Activated naive CD8-positive, alpha-beta T cell treated with anti-CD3 and anti-CD28 coated beads, Interleukin-2, amount 50 U/mL, for 24 hours (primary cell): ENCODE data around the gene RGS3.
"Not testable (repeated sequence)": the region's sequence is repeated elsewhere in the genome, so short reads cannot be mapped to it uniquely, and the experiment has no call there.

Experiments used
- ATAC-seq: fragments of 150-1000 bp; cut with Tn5 transposase; one replicate; pipeline ENCODE4 v1.10.0; 2021
- DNase-seq: peaks from one replicate; pipeline ENCODE4 v3.0.0; 2021
- H3K27ac Mint-ChIP-seq: one replicate; pipeline ENCODE4 v1.8.0; 2021; ENCODE audit warnings: mild to moderate bottlenecking, mixed read lengths
- H3K27me3 Mint-ChIP-seq: one replicate; pipeline ENCODE4 v1.8.0; 2021; ENCODE audit warnings: mixed read lengths
- H3K36me3 Mint-ChIP-seq: one replicate; pipeline ENCODE4 v1.8.0; 2021; ENCODE audit warnings: low read depth, mixed read lengths
- H3K4me1 Mint-ChIP-seq: one replicate; pipeline ENCODE4 v1.8.0; 2021; ENCODE audit warnings: mixed read lengths
- H3K4me3 Mint-ChIP-seq: one replicate; pipeline ENCODE4 v1.8.0; 2021; ENCODE audit warnings: mild to moderate bottlenecking, moderate library complexity, mixed read lengths
- H3K9me3 Mint-ChIP-seq: one replicate; pipeline ENCODE4 v1.8.0; 2021; ENCODE audit warnings: mixed read lengths

RGS3 gene

DNA sequence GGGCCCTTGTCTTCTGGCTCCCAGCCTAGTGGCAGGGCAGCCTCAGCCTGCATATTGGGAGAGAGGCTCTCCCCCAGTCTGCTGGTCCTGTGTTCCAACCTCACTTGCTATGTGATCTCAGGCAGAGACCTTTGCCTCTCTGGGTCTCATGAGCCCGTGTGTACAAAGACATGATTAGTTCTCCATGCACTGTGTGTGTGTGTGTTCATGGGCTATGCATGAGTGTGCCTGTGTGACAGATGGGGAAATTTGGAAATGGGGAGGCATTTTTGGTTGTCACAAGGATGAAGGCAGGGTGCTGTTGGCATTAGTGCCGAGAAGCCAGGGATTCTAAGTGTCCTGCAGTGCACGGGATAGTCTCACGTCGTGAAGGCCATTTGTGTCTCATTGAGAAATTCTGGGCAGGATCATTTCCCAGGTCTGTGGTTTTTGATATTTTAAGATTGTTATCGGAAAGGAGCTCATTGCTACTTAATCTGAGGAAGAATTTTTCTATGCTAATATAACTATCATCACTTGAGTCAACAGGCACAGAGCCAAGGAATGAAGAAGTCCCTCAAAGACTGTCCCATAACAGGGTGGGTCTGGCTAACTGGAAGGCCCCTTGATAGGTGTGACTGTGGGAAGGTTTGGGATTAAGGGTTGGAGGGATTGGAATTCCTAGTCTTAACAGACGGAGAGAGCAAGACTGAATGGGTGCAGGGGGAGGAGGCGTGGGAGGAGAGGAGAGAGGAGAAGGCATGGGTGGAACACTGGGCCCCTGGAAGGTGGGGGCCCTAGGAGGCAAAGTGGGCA, 168.5 kb downstream of the RGS3 start:
- H3K27me3 Mint-ChIP-seq: peaks cover 14% of the 10 kb centered on the region
- no peak for ATAC-seq
- DNase-seq: no peak
- H3K9me3 Mint-ChIP-seq: no peaks in the 10 kb centered on the region
- H3K36me3 Mint-ChIP-seq: no peaks in the 10 kb centered on the region
- H3K4me1 Mint-ChIP-seq: peaks cover 14% of the 10 kb centered on the region
- H3K4me3 Mint-ChIP-seq: no peak overlapping the region
- no peak overlapping the region for H3K27ac Mint-ChIP-seq

DNA sequence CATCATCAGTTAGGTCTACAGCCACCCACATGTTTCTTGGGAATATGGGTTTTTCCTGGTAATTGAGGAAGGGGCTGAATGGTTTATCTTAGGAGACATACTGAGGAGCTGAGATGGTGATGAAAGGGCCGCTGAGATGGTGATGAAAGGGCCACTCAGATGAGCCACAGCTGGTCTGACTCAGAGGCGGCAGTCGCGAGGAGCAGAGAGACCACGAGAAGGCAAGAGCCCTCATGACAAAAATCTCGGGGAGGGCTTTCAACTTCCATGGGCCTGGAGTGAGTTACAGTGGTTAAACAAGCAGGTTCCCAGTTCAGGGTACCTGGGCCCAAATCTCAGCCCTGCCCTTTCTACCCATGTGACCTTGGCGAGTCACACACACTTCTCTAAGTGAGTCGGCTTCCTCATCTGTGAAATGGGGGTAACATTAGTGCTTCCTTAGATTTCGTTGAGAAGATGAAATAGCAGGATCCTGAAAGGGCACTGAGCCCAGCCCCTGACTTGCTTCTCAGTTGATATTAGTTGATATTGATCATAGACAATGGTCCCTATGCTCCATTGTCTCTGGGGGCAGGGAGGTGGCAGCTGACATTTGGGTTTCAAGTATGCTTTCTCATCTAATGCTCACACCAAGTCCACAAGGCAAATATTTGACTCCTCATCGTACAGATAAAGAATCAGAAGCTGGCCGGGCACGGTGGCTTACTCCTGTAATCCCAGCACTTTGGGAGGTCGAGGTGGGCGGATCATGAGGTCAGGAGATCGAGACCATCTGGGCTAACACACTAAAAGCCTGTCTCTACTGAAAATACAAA, 169.5 kb downstream of the RGS3 start:
- H3K4me1 Mint-ChIP-seq: peaks cover 14% of the 10 kb centered on the region
- H3K27me3 Mint-ChIP-seq: peaks cover 12% of the 10 kb centered on the region
- DNase-seq (peak; percentile 34), ATAC-seq (peak; percentile 74)
- no peak overlapping the region for H3K4me3 Mint-ChIP-seq
- H3K27ac Mint-ChIP-seq: peak overlapping the region; percentile 37
- H3K36me3 Mint-ChIP-seq: no peaks in the 10 kb centered on the region
- H3K9me3 Mint-ChIP-seq: no peaks in the 10 kb centered on the region

DNA sequence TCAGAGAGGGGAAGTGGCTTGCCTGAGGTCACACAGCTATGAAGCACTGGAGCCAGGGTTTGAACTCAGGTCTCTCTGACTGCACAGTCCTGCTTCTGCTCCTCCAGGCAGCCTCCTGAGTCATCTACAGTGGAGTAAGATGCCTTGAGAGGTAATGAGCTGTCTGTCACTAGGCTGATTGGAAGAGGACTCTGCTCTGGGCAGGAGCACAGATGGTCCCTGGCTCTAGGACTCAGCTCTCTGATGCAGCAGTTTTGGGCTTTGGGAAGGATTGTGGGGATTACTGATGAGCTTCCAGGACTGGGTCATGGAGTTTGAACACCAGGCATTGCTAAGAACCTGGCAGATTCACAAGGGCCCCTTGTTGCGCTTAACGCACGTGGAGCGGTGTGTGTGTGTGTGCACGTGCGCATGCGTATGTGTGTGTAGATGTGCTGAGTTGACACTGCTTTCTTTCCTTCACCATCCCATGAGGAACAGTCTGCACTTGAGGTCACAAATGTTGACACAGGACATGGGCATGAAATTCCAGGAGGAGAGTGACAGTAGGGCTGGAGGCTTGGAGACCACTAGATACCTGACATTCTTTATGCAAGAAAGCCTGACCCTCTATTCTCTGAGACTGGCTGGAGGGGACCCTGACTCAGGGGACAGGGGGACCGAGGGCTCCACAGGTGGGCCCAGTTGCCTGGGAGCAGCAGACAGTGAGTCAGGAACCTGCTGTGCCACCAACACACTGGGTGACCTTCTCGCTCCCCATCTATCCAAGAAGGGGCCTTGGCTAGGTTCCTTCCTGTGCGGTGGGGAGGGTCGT, 170.5 kb downstream of the RGS3 start:
- ATAC-seq (peak; percentile 53), DNase-seq (no peak)
- no peak overlapping the region for H3K4me3 Mint-ChIP-seq
- peaks cover 14% of the 10 kb centered on the region for H3K4me1 Mint-ChIP-seq
- no peak overlapping the region for H3K27ac Mint-ChIP-seq
- H3K27me3 Mint-ChIP-seq: peaks cover 11% of the 10 kb centered on the region
- H3K36me3 Mint-ChIP-seq: no peaks in the 10 kb centered on the region
- H3K9me3 Mint-ChIP-seq: no peaks in the 10 kb centered on the region

DNA sequence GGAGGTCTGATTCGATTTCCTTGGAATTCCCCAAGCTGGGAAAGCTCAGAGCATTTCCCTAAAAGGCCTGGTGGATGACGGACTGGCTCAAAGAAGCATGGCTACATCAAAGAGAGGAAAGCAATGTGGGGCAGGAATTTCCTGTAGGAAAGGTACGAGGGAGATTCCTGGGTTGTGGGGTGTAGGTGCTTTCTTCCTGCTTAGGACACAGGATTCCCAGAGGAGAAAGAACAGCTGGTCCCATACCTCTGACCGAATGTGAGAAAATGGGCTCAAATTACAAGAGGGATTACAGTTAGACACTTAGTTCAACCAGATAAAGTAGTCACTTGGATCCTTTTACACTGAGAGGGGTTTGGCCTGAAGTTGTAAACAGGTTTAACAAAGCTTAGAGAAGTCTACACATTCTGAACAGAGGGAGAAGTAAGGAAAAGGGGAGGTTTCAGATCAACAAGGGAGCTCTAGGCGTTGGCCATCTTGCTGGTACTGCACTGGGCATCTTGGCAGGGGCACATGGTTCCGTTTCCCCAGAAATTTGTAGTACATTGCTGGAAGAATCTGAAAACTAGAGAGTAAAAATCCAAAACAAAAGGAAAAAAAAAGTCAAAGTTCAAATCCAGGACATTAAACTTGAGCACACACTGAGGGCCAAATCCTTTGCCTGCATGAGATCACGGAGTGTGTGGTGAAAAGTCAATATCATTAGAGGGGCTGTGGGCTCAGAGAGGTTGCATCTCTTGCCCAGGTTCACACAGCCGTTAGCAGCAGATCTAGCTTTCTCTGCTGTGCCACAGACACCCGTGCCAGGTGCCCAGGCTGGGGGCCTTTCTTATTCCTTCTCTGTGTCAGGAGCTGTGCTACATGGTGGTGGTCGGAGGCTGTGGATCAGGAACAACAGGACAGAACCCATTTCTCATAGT, 171.3 kb downstream of the RGS3 start:
- H3K4me1 Mint-ChIP-seq: peaks cover 14% of the 10 kb centered on the region
- no peaks in the 10 kb centered on the region for H3K9me3 Mint-ChIP-seq
- H3K27me3 Mint-ChIP-seq: peaks cover 10% of the 10 kb centered on the region
- ATAC-seq (no peak), DNase-seq (no peak)
- no peak overlapping the region for H3K27ac Mint-ChIP-seq
- no peak overlapping the region for H3K4me3 Mint-ChIP-seq
- H3K36me3 Mint-ChIP-seq: no peaks in the 10 kb centered on the region

DNA sequence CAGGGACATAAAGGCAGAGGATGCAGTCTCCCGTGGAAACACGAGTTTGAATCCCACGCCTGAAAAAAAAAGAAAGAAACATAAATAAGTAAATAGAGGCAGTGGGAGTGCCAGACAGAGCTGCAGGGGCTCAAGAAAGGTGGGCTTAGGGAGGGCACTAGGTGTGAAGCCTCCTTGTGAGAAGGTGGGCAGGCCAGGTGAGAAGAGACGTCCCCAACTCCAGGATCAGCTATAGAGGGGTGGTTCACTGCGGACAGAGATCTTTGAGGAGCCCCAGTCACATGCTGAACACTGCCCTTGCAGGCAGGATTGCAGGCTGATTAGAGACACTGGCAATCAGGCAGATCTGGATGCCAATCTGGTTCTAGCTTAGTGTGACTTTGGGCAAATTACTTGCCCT, 172.1 kb downstream of the RGS3 start:
- Mint-ChIP-seq H3K27me3 (peaks cover 10% of the 10 kb centered on the region), H3K9me3 (no peaks in the 10 kb centered on the region), H3K27ac (no peak overlapping the region), H3K36me3 (no peaks in the 10 kb centered on the region), H3K4me3 (no peak overlapping the region), H3K4me1 (peaks cover 14% of the 10 kb centered on the region)
- DNase-seq (no peak), ATAC-seq (no peak)

DNA sequence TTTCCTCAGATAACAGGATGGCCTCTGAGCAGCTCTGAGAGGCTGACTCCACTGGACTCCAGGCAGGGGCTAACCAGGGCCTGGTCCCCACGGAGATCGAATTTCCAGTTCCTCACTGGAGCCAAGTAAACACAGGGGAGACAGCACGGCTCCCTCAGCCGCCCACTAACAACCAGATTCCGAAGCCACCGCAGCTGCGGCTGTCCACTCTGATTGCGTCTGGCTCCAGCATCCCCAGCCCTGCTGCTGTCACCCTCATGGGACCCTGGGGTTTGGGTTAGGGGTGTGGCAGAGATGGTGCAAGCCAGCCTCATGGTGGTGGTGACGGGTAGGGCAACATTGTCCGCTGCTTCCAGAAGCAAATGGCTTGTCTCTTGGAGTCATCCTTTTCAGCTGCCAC, 172.6 kb downstream of the RGS3 start:
- ATAC-seq (no peak), DNase-seq (no peak)
- Mint-ChIP-seq H3K27me3 (peaks cover 10% of the 10 kb centered on the region), H3K4me3 (no peak overlapping the region), H3K27ac (no peak overlapping the region), H3K36me3 (no peaks in the 10 kb centered on the region), H3K4me1 (peaks cover 14% of the 10 kb centered on the region), H3K9me3 (no peaks in the 10 kb centered on the region)

DNA sequence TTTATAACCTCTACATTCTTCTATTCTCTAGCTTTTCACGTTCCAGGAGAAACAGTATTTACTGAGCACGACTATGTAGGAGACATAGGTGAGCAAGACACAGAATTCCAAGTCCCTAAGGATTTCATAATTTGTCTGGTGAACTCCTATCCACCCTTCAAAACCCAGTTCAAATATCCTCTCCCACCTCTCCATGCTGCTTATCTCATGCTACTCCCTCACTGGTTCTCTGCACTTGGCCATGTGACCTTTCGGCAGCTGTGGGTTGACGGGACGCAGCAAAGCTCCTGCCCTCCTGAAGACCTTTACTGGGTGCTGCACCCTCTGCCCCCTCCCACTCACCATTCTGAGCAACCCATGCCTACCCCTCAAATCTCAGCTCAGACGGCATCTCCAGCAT, 173.2 kb downstream of the RGS3 start:
- DNase-seq (no peak), ATAC-seq (no peak)
- Mint-ChIP-seq H3K27me3 (peaks cover 11% of the 10 kb centered on the region), H3K4me1 (peaks cover 14% of the 10 kb centered on the region), H3K27ac (no peak overlapping the region), H3K36me3 (no peaks in the 10 kb centered on the region), H3K4me3 (no peak overlapping the region), H3K9me3 (no peaks in the 10 kb centered on the region)

DNA sequence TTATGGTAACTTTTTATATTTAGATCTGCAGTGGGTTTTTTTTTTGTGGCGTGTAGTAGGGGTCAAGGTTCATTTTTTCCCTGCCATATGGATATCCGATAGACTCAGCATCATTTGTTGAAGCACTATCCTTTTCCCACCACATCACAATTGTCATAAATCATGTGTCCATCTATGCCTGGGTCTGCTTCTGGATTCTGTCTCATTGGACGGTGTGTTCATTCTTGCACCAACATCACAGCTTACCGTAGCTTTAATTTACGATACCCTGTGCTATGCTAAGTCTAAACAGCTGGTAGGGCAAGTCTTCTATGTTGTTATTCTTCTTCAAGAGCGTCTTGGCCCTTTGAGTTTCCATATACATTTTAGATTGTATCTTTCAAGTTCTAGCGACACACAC, 175.0 kb downstream of the RGS3 start:
- Mint-ChIP-seq H3K36me3 (no peaks in the 10 kb centered on the region), H3K4me1 (no peaks in the 10 kb centered on the region), H3K27ac (no peak overlapping the region), H3K27me3 (peaks cover 11% of the 10 kb centered on the region), H3K9me3 (peaks cover 3% of the 10 kb centered on the region), H3K4me3 (no peak overlapping the region)
- no peak for ATAC-seq
- no peak for DNase-seq

DNA sequence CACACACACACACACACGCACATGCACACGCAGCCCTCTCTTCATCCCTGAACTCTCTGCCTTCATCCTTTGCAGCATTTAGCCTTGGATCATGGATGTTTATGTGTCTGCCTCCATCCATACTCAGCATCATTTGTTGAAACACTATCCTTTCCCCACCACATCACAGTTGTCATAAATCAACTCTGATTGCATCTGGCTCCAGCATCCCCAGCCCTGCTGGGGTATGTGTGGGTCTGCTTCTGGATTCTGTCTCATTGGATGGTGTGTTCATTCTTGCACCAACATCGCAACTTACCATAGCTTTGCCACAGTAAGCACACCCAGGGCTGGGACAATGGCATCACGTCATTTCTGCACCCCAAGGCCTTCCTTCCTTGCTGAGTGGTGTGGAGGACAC, 175.4 kb downstream of the RGS3 start:
- Mint-ChIP-seq H3K27ac (no peak overlapping the region), H3K4me1 (no peaks in the 10 kb centered on the region), H3K9me3 (peaks cover 4% of the 10 kb centered on the region), H3K4me3 (no peak overlapping the region), H3K27me3 (peaks cover 13% of the 10 kb centered on the region), H3K36me3 (no peaks in the 10 kb centered on the region)
- ATAC-seq: no peak
- no peak for DNase-seq

DNA sequence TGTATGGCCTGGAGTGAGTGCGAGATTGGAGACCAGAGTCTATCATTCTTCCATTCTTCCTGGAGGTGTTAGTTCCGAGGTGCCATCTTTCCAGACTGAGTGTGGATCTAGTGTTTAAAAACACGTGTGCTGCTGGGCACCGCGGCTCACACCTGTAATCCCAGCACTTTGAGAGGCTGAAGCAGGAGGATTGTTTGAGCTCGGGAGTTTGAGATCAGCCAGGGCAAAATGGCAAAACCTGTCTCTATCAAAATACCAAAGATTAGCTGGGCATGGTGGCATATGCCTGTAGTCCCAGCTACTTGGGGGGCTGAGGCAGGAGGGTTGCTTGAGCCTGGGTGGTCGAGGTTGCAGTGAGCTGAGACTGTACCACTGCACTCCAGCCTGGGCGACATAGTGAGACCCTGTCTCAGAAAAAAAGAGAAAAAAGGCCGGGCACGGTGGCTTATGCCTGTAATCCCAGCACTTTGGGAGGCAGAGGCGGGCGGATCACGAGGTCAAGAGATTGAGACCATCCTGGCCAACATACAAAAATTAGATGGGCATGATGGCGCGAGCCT, 176.0 kb downstream of the RGS3 start:
- not testable (repeated sequence) for DNase-seq, H3K36me3 Mint-ChIP-seq, H3K4me3 Mint-ChIP-seq, H3K9me3 Mint-ChIP-seq, ATAC-seq, H3K27ac Mint-ChIP-seq, H3K4me1 Mint-ChIP-seq
- peaks cover 18% of the 10 kb centered on the region for H3K27me3 Mint-ChIP-seq

DNA sequence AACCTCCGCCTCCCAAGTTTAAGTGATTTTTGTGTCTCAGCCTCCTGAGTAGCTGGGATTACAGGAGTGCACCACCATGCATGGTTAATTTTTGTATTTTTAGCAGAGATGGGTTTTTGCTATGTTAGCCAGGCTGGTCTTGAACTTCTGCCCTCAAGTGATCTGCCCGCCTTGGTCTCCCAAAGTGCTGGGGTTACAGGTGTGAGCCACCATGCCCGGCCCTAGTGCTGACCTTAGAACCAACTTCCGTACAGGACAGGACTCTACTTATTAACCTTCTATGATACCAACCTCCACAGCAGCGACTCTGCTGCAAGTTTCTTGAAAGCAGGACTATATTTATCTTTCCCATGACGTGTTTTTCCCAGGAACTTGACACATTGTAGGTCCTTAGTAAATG, 176.9 kb downstream of the RGS3 start:
- DNase-seq (no peak), ATAC-seq (no peak)
- no peaks in the 10 kb centered on the region for H3K36me3 Mint-ChIP-seq
- H3K4me3 Mint-ChIP-seq: no peak overlapping the region
- H3K4me1 Mint-ChIP-seq: no peaks in the 10 kb centered on the region
- peaks cover 4% of the 10 kb centered on the region for H3K9me3 Mint-ChIP-seq
- H3K27ac Mint-ChIP-seq: no peak overlapping the region
- H3K27me3 Mint-ChIP-seq: peaks cover 13% of the 10 kb centered on the region

DNA sequence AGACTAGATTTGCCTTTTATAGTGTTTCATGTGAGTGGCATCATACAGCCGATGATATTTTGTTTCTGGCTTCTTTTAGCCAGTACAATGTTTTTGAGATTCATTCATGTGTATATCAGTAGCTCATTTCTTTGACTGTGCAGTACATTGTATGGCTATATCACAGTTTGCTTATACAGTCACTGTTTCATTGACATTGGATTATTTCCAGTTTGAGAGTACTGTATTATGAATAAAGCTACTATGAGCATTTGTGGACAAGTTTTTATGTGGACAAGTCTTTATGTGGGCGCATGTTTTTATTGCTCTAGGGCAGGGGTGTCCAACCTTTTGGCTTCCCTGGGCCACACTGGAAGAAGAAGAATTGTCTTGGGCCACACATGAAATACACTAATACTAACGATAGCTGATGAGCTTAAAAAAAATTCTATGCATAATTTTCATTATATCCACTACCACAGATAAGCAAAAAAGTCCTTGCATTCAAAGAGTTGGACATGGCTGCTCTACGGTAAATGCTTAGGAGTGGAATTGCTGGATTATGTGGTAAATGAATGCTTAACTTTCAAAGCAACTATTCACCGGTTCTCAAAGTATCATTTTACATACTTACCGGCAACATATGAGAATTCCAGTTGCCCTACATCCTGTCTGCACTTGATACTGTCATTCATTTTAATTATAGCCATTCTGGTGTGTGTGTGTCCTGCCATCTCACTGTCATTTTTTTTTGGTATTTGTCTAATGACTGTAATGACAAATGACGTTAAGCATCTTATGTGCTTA, 177.8 kb downstream of the RGS3 start:
- Mint-ChIP-seq H3K27ac (no peak overlapping the region), H3K9me3 (peaks cover 4% of the 10 kb centered on the region), H3K4me1 (no peaks in the 10 kb centered on the region), H3K36me3 (no peaks in the 10 kb centered on the region), H3K27me3 (peaks cover 16% of the 10 kb centered on the region), H3K4me3 (no peak overlapping the region)
- no peak for ATAC-seq
- no peak for DNase-seq

DNA sequence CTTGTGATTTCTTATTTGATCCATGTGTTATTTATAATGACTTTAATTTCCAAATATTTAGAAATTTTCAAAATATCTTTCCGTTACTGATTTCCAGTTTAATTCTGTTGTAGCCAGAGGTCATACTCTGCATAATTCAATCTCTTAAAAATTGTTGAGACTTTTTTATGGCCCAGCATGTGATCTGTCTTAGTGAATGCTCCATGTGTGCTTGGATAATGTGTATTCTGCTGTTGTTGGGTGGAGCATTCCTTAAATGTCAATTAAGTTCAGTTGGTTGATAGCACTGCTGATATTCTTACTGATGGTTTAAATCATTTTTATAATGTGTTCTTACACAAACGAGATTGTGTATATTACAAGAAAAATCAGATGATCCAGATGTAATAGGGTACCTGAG, 180.8 kb downstream of the RGS3 start:
- Mint-ChIP-seq H3K27me3 (peaks cover 16% of the 10 kb centered on the region), H3K36me3 (no peaks in the 10 kb centered on the region), H3K27ac (no peak overlapping the region), H3K4me1 (no peaks in the 10 kb centered on the region), H3K9me3 (peaks cover 4% of the 10 kb centered on the region), H3K4me3 (no peak overlapping the region)
- DNase-seq (no peak), ATAC-seq (no peak)
